Breast epithelium (tissue), 4 donors: ENCODE data around the gene CRHR2. TPM values are rescaled to one million over a fixed set of nuclear protein-coding genes. Genes with fewer than 3 reads are reported as not detected.
A peak's percentile ranks its signal among the peaks of the same experiment; 100 is the strongest.

Source experiments
- DNase-seq, 2 donors: peaks; one replicate each; pipeline ENCODE4 v3.0.0-alpha.2; 2019; ENCODE audit warnings: low spot score in 2 of 2
- H3K27ac ChIP-seq, 2 donors: fragments of 200-600 bp; sonication (generic) in 1 of 2; one replicate each; pipeline ENCODE4 v1.5.1; 2016 to 2019; ENCODE audit warnings: mild to moderate bottlenecking in 1 of 2
- H3K27me3 ChIP-seq, 2 donors: fragments of 200-600 bp; sonication (generic) in 1 of 2; one replicate each; pipeline versions ENCODE4 v1.5.1 to v1.6.0; 2017 to 2019; ENCODE audit warnings: control low read depth in 1 of 2, mild to moderate bottlenecking in 1 of 2
- H3K36me3 ChIP-seq: fragments of 200-600 bp; one replicate; pipeline ENCODE4 v1.5.1; 2019
- H3K4me1 ChIP-seq, 2 donors: fragments of 200-600 bp; sonication (generic); one replicate each; pipeline ENCODE4 v1.5.1; 2016 to 2019; ENCODE audit warnings: control low read depth in 1 of 2
- H3K4me3 ChIP-seq, 3 donors: fragments of 200-600 bp; sonication (generic); 1 replicate in 2 of 3; 2 replicates in 1 of 3; pipeline ENCODE4 v1.5.1; 2016 to 2019; ENCODE audit warnings: mild to moderate bottlenecking in 3 of 3, moderate library complexity in 2 of 3
- H3K9me3 ChIP-seq, 2 donors: fragments of 200-600 bp; sonication (generic) in 1 of 2; one replicate each; pipeline ENCODE4 v1.5.1; 2016 to 2019; ENCODE audit warnings: control low read depth in 1 of 2
- POLR2A ChIP-seq: fragments of 450-650 bp; IDR thresholded peaks from one replicate; pipeline ENCODE4 v1.6.1; 2016; ENCODE audit warnings: antibody characterized with exemption, mild to moderate bottlenecking, moderate library complexity
- POLR2AphosphoS5 ChIP-seq, 3 donors: sonication (generic); formaldehyde crosslinking; IDR thresholded peaks; one replicate each; pipeline ENCODE4 v1.6.1; 2017; ENCODE audit warnings: antibody characterized with exemption in 3 of 3
- intact Hi-C: fragments of 100-400 bp; cut with DNase I; formaldehyde crosslinking; loops from one replicate; pipeline ENCODE4 v1.15.1; 2023; ENCODE audit warnings: low total_unique reads
- total RNA-seq, 3 donors: library from RNA; depleted of rRNA; stranded (reverse); fragments of >200 nt; gene quantifications; one replicate each; pipeline ENCODE4 v1.1.0, GENCODE V29; 2016
- TF ChIP-seq, protein P1 (sequence below), 3 donors: fragments of 450-650 bp; IDR thresholded peaks; one replicate each; pipeline ENCODE4 v1.5.1; 2016 to 2017; ENCODE audit warnings: antibody characterized with exemption in 3 of 3, mild to moderate bottlenecking in 3 of 3, moderate library complexity in 3 of 3

The CRHR2 gene
- total RNA-seq, 3 donors from 2014 or later = under 0.01 to 0.16 (median 0.15) TPM

- DNase-seq = no peak
- peak overlapping the region in 1 of 2 donors; percentile 30 for H3K27ac ChIP-seq
- H3K9me3 ChIP-seq = no peaks in the 10 kb centered on the region
- H3K27me3 ChIP-seq = no peaks in the 10 kb centered on the region
- no peaks in the 10 kb centered on the region for H3K36me3 ChIP-seq
- H3K4me1 ChIP-seq = no peaks in the 10 kb centered on the region
- no peak for TF ChIP-seq POLR2A
- intact Hi-C loops = no loop called here
- H3K4me3 ChIP-seq = no peak overlapping the region
Observed at GRCh38 chr7:30694774-30695721, 12.8 kb upstream of the CRHR2 start.

DNA sequence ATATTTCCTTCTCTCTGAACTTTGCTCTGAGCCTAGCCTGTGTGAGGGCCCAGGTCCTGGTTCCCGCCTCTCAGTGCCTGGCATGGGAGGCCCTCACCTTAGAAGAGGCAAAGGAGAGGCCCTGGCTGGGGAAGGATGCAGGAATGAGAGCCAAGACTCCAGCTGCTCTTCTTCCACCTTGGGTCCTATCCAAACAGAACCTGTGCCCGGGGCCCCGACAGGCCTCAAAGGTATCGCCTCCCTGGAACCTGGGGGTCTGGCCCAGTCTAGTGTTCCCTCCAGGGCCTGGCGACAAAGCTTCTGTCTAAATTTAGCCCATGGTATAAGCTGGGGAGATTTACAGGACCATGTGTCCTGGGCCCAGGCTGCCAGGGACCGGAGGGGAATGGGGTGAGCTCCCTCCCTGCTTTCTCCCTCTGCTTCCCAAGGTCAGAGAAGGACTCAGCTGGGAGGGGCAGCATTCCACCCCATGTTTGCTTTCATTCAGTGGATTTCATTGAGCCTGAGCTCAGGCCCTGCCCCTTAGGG is 12.0 kb upstream of the CRHR2 start:
- no peaks in the 10 kb centered on the region for H3K4me1 ChIP-seq
- TF ChIP-seq POLR2AphosphoS5 (IDR thresholded peaks at IDR 0.05) = no peak
- TF ChIP-seq, protein P1, sequence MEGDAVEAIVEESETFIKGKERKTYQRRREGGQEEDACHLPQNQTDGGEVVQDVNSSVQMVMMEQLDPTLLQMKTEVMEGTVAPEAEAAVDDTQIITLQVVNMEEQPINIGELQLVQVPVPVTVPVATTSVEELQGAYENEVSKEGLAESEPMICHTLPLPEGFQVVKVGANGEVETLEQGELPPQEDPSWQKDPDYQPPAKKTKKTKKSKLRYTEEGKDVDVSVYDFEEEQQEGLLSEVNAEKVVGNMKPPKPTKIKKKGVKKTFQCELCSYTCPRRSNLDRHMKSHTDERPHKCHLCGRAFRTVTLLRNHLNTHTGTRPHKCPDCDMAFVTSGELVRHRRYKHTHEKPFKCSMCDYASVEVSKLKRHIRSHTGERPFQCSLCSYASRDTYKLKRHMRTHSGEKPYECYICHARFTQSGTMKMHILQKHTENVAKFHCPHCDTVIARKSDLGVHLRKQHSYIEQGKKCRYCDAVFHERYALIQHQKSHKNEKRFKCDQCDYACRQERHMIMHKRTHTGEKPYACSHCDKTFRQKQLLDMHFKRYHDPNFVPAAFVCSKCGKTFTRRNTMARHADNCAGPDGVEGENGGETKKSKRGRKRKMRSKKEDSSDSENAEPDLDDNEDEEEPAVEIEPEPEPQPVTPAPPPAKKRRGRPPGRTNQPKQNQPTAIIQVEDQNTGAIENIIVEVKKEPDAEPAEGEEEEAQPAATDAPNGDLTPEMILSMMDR (IDR thresholded peaks at IDR 0.05) = no peak
- no peak for TF ChIP-seq POLR2A
- no peak overlapping the region for H3K4me3 ChIP-seq
- H3K36me3 ChIP-seq = no peaks in the 10 kb centered on the region
- H3K27ac ChIP-seq = no peak overlapping the region
- intact Hi-C loops = no loop called here
- no peak for DNase-seq
- H3K27me3 ChIP-seq = no peaks in the 10 kb centered on the region
- no peaks in the 10 kb centered on the region for H3K9me3 ChIP-seq

DNA sequence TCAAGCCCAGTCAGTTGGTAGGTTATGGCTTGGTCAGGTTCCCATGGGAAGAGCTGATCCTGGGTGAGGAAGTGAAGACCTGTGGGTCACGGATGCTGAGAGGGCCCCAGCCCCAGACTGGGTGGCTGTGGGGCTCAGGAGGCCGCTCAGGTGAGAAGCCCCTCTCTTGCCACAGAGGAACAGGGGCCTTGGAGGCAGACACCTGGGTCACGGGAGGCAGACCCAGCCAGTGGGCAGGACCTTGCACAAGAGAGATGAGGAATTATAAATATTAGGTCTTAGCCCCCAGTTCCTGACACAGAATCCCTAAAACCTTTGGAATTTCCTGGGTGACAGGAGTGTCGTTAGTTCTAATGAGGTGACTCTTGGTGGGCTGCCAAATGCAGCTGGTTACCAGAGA is 10.6 kb upstream of the CRHR2 start:
- H3K4me1 ChIP-seq = no peaks in the 10 kb centered on the region
- H3K27ac ChIP-seq = no peak overlapping the region
- H3K4me3 ChIP-seq = no peak overlapping the region
- H3K9me3 ChIP-seq = no peaks in the 10 kb centered on the region
- no peak for DNase-seq
- TF ChIP-seq, protein P1 (IDR thresholded peaks at IDR 0.05) = no peak
- no peak for TF ChIP-seq POLR2AphosphoS5 (IDR thresholded peaks at IDR 0.05)
- no peak for TF ChIP-seq POLR2A
- H3K36me3 ChIP-seq = no peaks in the 10 kb centered on the region
- no peaks in the 10 kb centered on the region for H3K27me3 ChIP-seq
- intact Hi-C loops = no loop called here

DNA sequence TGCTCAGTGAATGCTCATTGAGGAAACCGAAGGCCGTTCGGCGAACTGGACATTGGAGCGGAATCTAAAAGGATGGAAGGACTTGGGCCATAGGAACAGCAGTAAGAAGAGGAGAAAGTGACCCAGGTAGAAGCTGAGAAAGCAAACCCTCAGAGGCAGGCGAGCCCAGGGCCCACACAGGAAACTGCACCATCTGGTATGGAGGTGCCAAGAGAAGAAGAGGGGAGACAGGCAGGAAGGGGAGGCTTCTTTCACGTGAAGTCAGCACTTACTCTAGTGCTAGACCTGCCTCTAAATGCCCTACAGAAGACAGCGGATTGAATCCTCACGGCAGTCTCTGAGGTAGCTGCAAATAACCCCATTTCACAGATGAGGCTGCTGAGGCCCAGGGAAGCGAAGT is 10.2 kb upstream of the CRHR2 start:
- H3K4me3 ChIP-seq = no peak overlapping the region
- TF ChIP-seq POLR2A (no peak), POLR2AphosphoS5 (IDR thresholded peaks at IDR 0.05) (no peak)
- TF ChIP-seq, protein P1 (IDR thresholded peaks at IDR 0.05) = no peak
- intact Hi-C loops = no loop called here
- no peak for DNase-seq
- H3K4me1 ChIP-seq = no peaks in the 10 kb centered on the region
- no peaks in the 10 kb centered on the region for H3K27me3 ChIP-seq
- no peaks in the 10 kb centered on the region for H3K9me3 ChIP-seq
- H3K36me3 ChIP-seq = no peaks in the 10 kb centered on the region
- no peak overlapping the region for H3K27ac ChIP-seq

GRCh38 chr7:30690011-30690410 is 7.8 kb upstream of the CRHR2 start:
- TF ChIP-seq POLR2AphosphoS5 (IDR thresholded peaks at IDR 0.05) = no peak
- no peak for TF ChIP-seq POLR2A
- TF ChIP-seq, protein P1 (IDR thresholded peaks at IDR 0.05) = no peak
- Histone ChIP-seq H3K36me3 (no peaks in the 10 kb centered on the region), H3K4me3 (no peak overlapping the region), H3K27me3 (peaks cover 0 to 6% of the 10 kb centered on the region in 2 donors), H3K27ac (no peak overlapping the region), H3K4me1 (no peaks in the 10 kb centered on the region), H3K9me3 (no peaks in the 10 kb centered on the region)
- DNase-seq = no peak
- intact Hi-C loops = no loop called here
